Tongue (tissue), 2 donors: ENCODE data around the gene MYO1E. TPM values are rescaled to one million over a fixed set of nuclear protein-coding genes. Genes with fewer than 3 reads are reported as not detected.

Experiments
- DNase-seq: peaks from one replicate; pipeline ENCODE4 v3.0.0-alpha.2; 2015
- total RNA-seq: library from RNA; depleted of rRNA; stranded (reverse); fragments of >200 nt; gene quantifications from one replicate; pipeline ENCODE4 v1.2.3, GENCODE V29; 2014

Gene MYO1E
- total RNA-seq, 1 donor from 2014 or later: 66.6 TPM

DNA sequence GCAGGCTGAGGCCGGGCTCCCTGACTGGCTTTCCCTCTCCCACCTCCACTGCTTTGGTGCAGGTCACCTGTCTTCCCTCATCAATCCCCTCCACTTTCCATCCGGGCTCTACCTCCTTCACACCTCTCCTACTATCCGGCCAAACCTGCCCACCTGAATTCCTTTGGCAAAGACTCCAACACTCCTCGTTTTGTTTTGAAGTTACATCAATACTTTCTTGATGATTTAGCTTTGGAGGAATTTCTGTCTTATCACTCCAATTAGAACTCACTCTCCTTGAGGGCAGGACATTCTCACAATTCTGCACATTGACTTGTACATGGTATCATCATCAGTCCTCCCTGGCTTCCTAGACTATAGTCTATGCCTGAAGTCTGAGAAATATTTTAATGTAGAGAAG is 145.7 kb downstream of the MYO1E start:
- DNase-seq: no peak

DNA sequence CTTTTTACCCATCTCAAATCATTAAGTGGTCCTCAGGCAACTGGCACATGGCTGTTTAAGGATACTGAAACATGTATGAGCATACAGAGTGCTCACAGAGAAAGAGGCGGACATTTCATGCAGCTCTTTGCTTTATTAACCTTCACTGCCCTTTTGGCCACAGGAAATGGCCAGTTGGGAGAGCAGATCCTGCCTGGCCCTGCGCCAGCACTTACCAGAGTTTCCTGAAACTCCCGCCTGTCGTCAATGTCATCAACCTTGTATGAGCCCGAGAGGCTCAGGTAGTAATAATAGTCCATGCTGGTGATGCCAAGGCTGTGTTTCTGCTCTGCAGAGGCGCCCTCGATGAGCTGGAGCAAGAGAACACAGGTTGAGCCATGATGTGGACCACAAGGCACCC is 148.2 kb downstream of the MYO1E start:
- no peak for DNase-seq

DNA sequence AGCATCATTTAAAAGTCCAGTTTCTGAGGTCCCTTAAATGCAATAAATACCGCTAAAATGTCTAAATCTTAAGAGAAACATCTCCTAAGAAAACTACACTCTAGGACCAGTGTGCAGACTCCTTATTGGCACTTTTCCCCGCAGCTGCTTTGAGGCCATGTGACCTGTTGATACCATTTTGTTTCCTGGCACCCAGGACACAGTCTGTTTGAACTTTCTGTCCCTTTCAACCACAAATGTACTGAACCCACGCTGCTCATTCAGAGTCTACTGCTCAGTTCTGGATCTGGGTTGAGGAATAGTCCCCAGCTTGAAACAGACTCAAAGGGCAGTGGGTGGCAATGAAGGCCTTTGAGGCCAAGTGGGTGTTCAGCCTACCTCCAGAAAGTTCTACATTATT is 148.9 kb downstream of the MYO1E start:
- peak; percentile 16 for DNase-seq

DNA sequence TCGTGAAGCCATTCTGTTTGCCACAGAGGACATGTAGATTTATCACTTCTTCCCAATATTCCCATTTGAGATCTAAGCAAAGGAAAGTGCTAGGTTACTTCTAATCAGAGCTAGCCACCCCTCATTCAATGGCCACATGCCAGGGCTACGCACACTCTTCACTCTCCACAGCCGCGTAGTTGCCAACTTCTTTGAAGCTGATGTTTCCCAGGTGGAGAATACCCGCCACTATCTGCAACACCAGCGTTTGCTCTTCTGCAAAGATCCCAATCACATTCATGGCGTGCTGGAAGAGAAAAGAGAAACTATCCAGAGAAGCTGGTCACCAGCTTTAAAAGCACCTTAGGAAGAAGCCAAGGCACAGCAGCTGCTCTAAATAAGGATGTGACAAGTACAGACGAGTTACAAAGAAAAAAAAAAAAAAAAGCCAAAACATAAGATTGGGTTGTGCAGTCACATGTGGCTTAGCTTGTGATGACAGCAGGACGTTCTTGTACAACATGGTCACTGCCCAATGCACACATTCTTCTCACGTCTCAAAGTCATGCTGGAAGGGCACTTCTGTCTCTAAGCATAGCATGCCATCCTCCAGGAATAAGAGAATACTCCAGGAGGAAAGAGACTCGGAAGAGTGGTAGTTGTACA is 149.6 kb downstream of the MYO1E start:
- no peak for DNase-seq

DNA sequence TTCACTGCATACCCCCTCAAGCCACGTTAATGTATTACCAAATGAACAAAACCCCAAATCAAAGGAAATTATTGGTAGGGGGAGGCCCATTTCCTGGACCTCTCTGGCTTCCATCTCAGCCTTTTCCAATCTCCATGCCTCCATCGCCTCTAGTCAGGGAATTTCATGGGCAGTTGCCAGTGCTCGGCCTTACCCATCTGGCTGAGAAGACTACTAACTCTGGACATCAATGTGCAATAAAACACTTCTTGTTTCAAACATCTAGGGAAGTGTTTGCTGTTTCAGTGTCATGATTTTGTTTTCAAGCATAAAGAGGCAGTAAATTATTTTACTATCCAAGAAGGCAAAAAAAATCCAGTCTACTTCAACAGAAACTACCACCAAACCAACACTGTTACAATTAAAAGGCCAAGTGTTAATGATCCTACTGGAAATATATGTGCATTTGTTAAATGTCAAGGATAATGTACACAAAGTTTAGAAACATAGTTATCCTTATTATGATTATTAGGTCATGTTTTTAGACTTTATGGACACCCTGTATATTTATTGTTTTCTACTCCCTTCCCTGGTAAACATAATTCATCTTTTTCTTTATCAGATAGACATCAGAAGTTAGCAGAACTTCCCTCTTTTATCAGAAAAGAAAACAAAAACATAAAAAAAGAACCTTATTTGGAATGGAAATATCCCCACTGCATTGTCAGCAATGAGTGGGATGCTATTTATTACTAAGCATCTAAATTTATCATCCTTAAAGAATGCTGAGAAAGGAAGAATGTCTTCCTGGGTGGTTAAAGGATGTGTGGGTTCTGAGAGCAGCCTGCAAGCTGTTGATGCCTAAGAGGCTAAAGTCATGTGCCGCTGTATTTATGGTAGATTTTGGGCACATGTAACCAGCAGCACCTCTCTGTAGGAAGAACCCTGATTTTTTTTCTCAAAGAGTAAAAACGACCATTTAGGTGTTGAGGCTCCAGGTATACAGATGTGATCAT is 150.9 kb downstream of the MYO1E start:
- no peak for DNase-seq

DNA sequence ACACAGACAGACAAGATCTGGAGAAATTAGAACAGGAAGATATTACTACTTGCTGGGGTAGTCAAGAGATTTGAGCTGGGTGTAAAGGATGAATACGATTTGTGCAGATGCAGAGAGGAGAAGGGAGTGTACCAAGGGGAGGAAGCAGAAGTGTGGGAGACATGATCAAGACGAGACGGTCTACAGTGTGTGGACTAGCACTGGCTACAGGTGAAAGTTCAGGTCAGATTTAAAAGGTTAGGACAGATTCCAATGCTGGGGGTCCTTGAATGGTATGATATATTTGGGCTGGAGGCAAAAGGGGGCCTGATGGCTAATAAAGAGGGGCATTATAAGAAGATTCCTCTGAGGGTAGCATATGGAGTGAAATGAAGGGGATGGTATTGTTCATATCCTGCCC is 154.0 kb downstream of the MYO1E start:
- no peak for DNase-seq

DNA sequence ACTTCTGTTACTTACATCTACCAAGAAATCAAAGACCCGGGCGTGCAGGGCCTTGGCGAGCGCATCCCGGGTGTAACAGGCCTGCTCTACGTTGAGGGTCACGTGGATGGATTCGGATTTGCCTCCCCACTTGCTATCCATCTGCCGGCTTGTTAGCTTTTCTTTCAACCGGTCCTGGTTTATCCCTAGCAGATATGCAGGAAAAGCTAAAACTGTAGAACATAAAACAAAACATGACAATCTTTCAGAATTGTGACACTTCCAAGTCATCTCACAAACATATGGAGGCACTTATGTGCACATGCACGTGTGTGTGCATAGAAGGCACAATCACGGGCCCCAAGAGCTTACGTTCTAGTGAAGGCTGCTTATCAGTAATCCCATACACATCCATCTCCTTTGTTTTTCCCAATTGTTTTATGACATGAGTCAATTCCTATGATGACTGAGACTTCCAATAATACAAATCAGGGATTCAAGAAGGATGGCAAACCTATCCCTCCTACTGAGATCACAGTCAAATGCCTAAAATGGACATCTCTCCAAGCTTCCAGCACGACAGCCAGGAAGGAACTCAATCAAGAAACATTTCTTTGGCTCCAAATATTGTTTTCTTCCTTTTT is 154.7 kb downstream of the MYO1E start:
- DNase-seq: no peak

DNA sequence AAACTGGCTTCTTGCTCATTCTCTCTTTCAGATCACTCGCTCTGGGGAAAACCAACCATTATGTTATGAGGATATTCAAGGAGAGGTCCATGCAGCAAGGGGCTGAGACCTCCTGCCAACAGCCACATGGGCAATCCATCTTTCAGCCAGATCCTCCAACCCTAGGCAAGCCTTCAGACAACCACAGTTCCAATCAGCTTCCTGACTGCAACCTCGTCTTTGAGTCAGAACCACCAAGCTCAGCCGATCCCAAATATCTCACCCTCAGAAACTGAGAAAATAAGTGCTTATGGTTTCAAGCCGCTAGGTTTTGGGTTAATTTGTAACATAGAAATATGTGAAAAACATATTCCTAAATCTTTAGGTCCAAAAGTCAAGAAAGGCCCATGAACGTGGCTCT is 155.8 kb downstream of the MYO1E start:
- DNase-seq: no peak

DNA sequence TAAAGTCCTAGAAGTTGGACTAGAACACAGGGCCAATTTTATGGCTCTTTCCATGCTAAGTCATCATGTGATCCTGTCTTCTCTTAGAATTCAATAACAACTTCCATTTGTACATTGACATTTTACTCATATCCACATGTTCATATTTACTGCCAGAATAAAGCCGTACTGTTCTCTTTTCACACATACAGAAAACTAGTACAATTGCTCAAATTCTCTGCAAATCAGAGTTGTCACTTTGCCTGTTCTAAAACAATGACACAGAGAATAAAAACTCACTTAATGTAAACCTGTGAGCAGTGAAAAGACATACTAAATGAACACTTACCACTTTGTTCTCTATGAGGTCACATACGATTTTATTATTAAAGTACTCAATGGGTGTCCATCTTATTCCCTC is 162.5 kb downstream of the MYO1E start:
- no peak for DNase-seq

DNA sequence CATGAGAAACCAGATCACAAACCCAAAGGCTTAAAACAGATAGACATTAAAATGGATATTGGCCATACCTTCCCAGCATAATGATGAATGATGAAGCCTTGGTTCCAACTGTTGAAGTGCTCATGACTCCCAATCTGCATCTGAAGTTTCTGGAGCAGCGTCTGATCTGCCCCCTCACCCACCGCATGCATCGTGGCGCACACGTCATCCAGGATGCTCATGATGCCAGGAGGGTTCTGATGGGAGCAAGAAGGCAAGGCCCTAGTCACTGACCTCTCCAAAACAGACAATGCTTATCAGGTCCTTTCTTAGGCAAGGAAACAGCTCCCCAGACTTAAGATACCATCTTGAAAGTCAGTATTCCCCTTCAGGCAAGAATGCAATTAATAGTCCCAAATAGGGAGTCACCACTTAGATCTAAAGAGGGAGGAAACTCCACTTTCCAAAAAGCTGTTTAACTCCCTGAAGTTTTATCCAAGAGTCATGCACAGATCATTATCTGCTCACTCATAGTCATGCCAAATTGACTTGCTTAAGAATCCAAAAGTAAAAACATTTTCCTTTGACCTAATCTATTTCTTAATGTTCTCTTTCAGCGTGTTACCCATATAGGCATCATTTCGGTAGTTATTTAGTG is 163.9 kb downstream of the MYO1E start:
- no peak for DNase-seq

DNA sequence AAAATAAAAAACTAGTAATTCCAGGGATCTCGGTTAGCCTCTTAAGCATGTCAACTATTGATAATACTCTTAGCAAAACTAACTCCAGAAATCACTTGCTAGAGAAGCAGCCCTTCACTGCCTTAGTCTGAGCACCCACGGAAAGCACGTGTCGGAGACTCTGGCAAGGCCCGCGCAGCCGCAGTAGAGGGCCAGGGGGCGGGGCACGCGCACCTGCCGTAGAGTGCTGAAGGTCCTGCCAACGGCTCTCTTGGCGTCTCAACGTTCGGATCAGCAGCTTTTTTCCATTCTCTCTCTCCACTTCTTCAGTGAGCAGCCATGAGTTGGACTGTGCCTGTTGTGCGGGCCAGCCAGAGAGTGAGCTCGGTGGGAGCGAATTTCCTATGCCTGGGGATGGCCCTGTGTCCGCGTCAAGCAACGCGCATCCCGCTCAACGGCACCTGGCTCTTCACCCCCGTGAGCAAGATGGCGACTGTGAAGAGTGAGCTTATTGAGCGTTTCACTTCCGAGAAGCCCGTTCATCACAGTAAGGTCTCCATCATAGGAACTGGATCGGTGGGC is 166.0 kb downstream of the MYO1E start, which contains the start of gene LDHAL6B:
Gene LDHAL6B (plus strand): TSS at position 221 of the 561 bp plus-strand sequence. CDS start 98 bp downstream, at position 319.
- no peak for DNase-seq

DNA sequence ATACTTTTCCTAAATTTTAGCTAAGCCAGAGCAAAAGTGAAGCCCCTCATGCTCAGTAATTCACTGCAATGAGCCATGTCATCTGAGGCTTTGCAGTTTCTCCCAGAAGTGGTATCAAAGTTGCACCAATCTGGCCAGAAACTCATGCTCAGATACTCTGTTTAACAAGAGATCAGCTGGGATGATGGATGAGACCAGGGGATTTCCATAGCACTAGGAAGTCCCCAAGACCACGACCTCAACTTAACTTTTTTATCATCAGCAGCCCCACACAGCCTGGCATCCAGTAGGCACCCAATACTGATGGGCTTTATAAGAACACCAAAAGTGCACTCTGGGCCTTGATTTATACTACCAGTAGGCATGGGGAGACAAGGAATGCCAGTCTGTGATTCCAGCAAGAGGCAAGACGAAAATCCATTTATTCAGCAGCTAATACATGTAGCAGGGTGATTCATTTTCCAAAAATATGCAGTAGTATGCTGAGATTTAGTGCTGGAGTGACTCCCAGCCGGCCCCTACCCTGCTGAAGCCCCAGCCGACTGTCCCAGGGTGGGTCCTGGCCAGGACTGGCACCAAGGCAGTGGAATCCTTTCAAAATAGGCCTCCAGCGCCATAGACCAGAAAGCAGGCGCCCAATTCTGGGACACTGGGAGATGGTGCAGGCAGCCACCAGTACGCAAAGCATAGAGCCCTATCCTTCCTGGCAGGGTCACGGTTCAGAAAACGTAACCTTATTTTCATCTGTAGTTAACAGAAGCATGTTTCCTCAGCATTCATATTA is 166.6 kb downstream of the MYO1E start:
- DNase-seq: no peak

DNA sequence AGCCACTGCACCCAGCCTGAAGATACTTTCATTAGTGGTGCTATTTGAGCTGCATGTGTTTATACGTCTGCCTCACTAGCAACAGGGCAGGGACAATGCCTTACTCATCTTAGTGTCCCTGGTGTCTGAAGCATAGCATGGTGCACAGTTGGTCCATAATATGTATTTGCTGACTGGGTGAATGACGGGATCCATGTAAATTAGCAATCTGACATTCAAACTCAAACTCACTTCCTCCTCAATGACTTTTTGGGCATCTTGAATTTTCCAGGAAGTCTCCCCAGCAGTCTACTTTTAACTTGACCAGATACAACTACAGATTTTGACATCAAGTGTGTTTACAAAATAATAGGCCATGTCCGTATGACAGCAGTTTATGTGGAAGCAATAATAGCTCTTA is 169.0 kb downstream of the MYO1E start:
- DNase-seq: no peak

DNA sequence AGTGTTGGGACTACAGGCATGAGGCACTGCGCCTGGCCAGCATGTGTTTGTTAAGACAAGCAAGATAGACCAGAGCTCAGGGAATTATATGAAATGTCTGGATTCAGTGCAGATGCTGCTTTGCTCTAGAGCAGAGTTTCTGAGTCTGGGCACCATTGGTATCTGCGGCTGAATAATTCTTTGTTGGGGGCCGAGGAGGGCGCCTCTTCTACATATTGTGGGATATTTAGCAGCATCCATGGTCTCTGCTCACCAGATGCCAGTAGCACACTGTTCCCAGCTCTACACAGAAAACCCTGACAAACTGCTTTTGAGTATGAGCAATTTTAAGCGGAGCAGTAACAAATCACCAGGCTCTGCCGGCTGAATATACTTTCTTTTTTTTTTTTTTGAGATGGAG is 169.7 kb downstream of the MYO1E start:
- DNase-seq: no peak

DNA sequence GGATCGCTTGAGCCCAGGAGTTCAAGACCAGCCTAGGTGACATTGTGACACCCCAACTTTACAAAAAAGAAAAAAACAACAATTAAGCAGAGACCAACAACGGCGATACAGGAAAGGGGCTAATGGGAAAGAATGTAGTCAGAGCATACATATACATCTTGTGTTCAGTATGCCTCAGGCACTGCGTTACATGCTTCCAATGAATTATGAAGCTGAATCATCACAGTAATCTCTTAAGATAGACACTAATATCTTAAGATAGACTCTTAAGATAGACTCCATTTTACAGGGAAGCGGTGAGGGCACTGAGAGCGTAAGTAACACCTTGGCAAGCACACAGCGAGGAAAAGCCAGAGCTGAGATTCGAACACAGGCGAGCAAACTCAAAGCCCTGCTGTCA is 172.1 kb downstream of the MYO1E start:
- DNase-seq: no peak

DNA sequence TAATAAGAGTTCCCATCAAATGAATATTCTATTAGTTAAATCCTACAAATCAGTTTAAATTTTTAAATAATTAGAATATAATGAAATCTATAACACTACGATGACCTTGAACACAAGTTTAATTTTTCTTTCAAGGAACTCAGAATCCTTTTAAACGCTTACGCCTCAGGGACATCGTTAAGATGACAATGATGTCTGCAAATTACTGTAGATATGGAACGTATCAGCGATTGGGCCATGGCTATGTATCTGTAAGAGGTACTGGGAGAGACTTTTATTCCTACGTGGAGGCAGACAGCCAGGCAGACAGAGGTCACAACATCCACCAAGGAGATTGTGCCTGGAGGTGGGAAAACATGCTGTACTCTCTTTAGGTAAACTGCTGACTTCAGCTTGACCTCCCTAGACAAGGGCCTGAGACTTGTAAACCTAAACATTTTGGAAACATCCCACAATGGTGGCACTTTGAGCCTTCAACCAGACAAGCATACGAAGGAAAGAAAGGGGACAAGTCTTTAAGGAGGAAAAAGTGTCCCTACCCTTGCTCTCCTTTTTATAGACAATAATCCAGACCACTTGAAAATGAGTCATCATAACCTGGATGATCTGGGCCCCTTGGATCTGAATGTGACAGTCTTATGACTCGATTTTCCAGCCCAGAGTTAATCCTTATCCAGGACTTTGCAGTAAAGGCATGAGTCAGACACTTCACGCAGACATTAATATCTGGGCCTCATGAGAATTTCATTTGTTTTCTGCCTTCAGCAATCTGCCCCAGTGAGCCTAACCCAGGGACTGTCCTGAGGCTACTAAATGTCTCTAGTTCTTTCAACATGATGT is 172.8 kb downstream of the MYO1E start:
- DNase-seq: no peak

DNA sequence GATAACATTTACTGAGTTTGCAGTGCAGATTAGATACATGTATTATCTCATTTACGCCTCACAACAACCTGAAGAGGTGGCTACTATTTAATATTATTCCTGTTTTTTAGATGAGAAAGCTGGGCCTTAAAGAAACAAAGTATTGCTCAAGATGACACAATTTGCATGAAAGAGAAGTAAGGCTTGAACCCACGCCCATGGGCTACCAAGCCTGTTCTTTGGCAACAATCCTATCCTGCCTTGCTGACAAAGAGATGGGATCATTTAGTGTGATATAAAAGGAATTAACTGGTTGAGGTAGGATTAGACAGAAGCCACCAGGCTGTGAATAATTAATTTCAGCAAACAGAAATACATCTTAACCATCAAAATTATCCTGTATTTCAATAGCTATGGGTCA is 175.2 kb downstream of the MYO1E start:
- no peak for DNase-seq

DNA sequence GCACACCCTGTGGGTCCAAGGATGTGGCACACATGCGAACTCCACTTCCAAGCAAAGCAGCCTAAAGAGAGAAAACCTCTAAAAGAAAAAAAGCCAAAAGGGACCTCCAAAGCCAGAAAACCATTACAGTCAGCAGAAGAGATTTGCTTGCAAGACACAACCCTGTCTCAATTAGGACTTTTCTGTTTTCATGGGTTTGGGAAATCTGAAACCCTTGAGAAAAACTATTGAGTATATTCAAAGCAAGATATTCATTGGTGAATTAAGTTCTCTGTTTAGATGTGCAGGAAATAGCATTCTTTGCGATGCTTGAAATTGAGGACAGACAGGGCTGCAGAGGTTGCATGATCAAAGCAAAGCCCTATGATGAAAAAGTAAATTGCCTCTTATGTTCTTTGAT is 176.3 kb downstream of the MYO1E start:
- no peak for DNase-seq

DNA sequence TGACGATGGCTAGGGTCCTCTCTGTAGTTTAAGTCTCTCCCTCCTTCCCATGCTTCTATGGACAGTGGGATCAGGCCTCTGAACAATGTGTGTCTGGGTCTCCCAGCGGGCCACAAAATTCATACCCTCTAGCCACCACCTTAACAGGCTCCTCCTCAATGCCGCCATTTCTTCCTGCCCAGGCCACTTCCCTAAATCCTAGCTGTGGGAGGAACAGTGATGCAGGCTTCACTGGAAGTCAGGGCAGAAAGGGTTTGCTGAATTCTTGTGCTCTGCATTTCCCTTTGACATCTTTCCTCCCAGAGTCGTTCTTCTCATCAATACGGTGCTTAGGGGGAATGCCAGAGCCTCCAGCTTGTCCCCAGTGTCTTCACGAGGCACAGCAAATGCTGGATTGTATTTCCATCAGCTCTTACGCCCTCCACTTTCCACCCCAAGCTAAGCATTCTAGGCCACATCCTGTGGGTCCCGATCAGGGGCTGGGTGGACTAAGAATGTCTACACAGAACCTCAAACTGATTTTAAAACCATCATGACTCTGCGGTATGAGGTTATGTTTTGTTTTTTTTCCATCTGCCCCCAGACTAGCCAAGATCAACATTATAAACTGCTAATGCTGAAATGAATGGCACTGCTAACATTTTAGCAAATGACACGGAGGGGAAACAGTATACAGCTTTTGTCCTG is 177.9 kb downstream of the MYO1E start:
- DNase-seq: no peak

DNA sequence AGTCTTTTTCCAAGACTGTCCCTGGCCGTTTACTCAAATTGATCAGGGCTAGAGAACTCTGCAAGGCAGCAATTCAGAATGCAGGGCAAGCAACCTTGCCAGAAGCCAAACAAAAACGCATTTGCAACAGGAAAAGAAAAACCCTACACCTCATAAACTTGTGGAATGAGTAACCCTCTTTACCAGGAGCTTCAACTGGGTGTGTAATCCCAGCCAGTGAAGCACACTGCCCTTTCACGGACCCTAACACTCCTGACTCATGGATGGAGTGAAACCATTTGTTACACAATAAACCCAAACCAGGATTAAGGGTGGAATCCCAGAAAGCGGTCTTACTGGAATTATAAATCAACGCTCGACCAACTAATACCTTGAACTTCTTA is 180.8 kb downstream of the MYO1E start:
- DNase-seq: no peak
